Neutrophil (primary cell): ENCODE results near the gene RFX3.
A peak's percentile ranks its signal among the peaks of the same experiment; 100 is the strongest.
"Not testable (repeated sequence)": the region's sequence is repeated elsewhere in the genome, so short reads cannot be mapped to it uniquely, and the experiment has no call there.

ENCODE experiments used
- H3K27ac ChIP-seq: fragments of 200-600 bp; sonication (generic); 2 replicates; pipeline ENCODE4 v1.5.1; 2016; ENCODE audit warnings: mild to moderate bottlenecking, moderate library complexity
- H3K27me3 ChIP-seq: fragments of 200-600 bp; sonication (generic); 2 replicates; pipeline ENCODE4 v1.6.0; 2016; ENCODE audit warnings: mild to moderate bottlenecking
- H3K36me3 ChIP-seq: fragments of 200-600 bp; sonication (generic); 2 replicates; pipeline ENCODE4 v1.5.1; 2017
- H3K4me1 ChIP-seq, 2 experiments: fragments of 200-600 bp in 1 of 2; sonication (generic) in 1 of 2; 1 replicate in 1 of 2; 2 replicates in 1 of 2; pipeline versions ENCODE4 v1.5.1 to v1.6.1; 2013 to 2016; ENCODE audit warnings: low read depth in 1 of 2, low read length in 1 of 2, mild to moderate bottlenecking in 1 of 2, moderate library complexity in 1 of 2; ENCODE audit not compliant: control insufficient read depth in 1 of 2, insufficient read depth in 1 of 2
- H3K4me3 ChIP-seq, 2 experiments: fragments of 200-600 bp in 1 of 2; sonication (generic) in 1 of 2; 1 replicate in 1 of 2; 2 replicates in 1 of 2; pipeline ENCODE4 v1.5.1; 2013 to 2016; ENCODE audit warnings: low read depth in 1 of 2, low read length in 1 of 2, mild to moderate bottlenecking in 1 of 2, moderate library complexity in 1 of 2
- H3K9me3 ChIP-seq: fragments of 200-600 bp; sonication (generic); 2 replicates; pipeline ENCODE4 v1.5.1; 2016
- CTCF ChIP-seq: fragments of 200-600 bp; sonication (generic); IDR thresholded peaks from 2 replicates; pipeline ENCODE4 v1.5.1; 2016; ENCODE audit warnings: antibody characterized with exemption

Gene RFX3

GRCh38 chr9:3329361-3329760, 196.4 kb downstream of the RFX3 start:
- no peak for TF ChIP-seq CTCF
- Histone ChIP-seq H3K36me3 (peaks cover 8% of the 10 kb centered on the region), H3K4me3 (no peak overlapping the region), H3K9me3 (no peaks in the 10 kb centered on the region), H3K27me3 (no peaks in the 10 kb centered on the region), H3K27ac (no peak overlapping the region), H3K4me1 (no peaks in the 10 kb centered on the region)

- Histone ChIP-seq H3K9me3 (no peaks in the 10 kb centered on the region), H3K36me3 (no peaks in the 10 kb centered on the region), H3K4me3 (no peak overlapping the region), H3K27me3 (no peaks in the 10 kb centered on the region), H3K4me1 (no peaks in the 10 kb centered on the region), H3K27ac (no peak overlapping the region)
- no peak for TF ChIP-seq CTCF
These were observed 202.1 kb downstream of the RFX3 start for GRCh38 chr9:3323714-3324113.

- Histone ChIP-seq H3K4me3 (no peak overlapping the region), H3K27me3 (no peaks in the 10 kb centered on the region), H3K36me3 (no peaks in the 10 kb centered on the region), H3K4me1 (no peaks in the 10 kb centered on the region), H3K9me3 (no peaks in the 10 kb centered on the region), H3K27ac (no peak overlapping the region)
- no peak for TF ChIP-seq CTCF
These were observed 204.6 kb downstream of the RFX3 start for GRCh38 chr9:3321186-3321585.

GRCh38 chr9:3312595-3312994, 213.2 kb downstream of the RFX3 start:
- H3K27me3 ChIP-seq, H3K4me1 ChIP-seq, H3K36me3 ChIP-seq, H3K27ac ChIP-seq, H3K4me3 ChIP-seq, H3K9me3 ChIP-seq: not testable (repeated sequence)

GRCh38 chr9:3308609-3309008, 217.2 kb downstream of the RFX3 start:
- H3K36me3 ChIP-seq: no peaks in the 10 kb centered on the region
- no peaks in the 10 kb centered on the region for H3K9me3 ChIP-seq
- no peaks in the 10 kb centered on the region for H3K27me3 ChIP-seq
- no peaks in the 10 kb centered on the region for H3K4me1 ChIP-seq
- no peak overlapping the region for H3K27ac ChIP-seq
- TF ChIP-seq CTCF: no peak
- H3K4me3 ChIP-seq: no peak overlapping the region

- H3K4me3 ChIP-seq, H3K27ac ChIP-seq, H3K4me1 ChIP-seq, H3K36me3 ChIP-seq, H3K9me3 ChIP-seq, H3K27me3 ChIP-seq: not testable (repeated sequence)
These were observed 221.4 kb downstream of the RFX3 start for GRCh38 chr9:3304388-3304787.

- peaks cover 5 to 9% of the 10 kb centered on the region in 2 experiments for H3K4me1 ChIP-seq
- no peaks in the 10 kb centered on the region for H3K9me3 ChIP-seq
- no peak overlapping the region for H3K4me3 ChIP-seq
- H3K36me3 ChIP-seq: no peaks in the 10 kb centered on the region
- H3K27me3 ChIP-seq: no peaks in the 10 kb centered on the region
- H3K27ac ChIP-seq: peak overlapping the region; percentile 9
- TF ChIP-seq CTCF: no peak
These were observed 225.9 kb downstream of the RFX3 start for GRCh38 chr9:3299872-3300271.
